ENCODE data around the gene TMIGD3.

Gene TMIGD3

GRCh38 chr1:111475701-111476100, 27.7 kb downstream of the TMIGD3 start:
- Mint-ChIP-seq H3K27ac (peak overlapping the region; percentile 90), H3K4me1 (ENCODE audit: low read depth) (peaks cover 50% of the 10 kb centered on the region), H3K36me3 (ENCODE audit: low read depth) (peaks cover 27% of the 10 kb centered on the region), H3K4me3 (peak overlapping the region; percentile 80), H3K9me3 (no peaks in the 10 kb centered on the region), H3K27me3 (ENCODE audit: low read depth) (peaks cover 13% of the 10 kb centered on the region)
- DNase-seq (ENCODE audit: low spot score): peak; percentile 74

DNA sequence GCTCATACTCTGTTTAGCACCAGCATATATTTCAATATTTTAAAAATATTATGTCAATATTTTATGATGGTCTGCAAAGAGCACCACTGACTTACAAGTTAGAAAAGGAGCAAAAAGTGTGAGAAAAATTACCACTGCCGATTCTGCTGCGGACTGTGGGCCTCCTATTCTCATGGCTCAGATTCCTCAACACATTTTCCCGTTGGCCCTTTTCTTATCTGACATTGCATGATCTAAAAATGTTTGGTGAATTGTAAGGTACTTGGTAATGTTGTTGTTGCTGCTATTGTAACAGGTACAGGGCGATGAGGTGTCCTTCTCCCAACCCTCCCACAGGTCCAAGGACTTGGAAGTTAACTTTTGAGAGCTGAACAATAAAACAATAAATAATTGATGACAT, 28.9 kb downstream of the TMIGD3 start:
- peaks cover 5% of the 10 kb centered on the region for H3K27me3 Mint-ChIP-seq (ENCODE audit: low read depth)
- peak overlapping the region; percentile 80 for H3K4me3 Mint-ChIP-seq
- peaks cover 48% of the 10 kb centered on the region for H3K4me1 Mint-ChIP-seq (ENCODE audit: low read depth)
- DNase-seq (ENCODE audit: low spot score): no peak
- peaks cover 27% of the 10 kb centered on the region for H3K36me3 Mint-ChIP-seq (ENCODE audit: low read depth)
- H3K27ac Mint-ChIP-seq: peak overlapping the region; percentile 78
- no peaks in the 10 kb centered on the region for H3K9me3 Mint-ChIP-seq

DNA sequence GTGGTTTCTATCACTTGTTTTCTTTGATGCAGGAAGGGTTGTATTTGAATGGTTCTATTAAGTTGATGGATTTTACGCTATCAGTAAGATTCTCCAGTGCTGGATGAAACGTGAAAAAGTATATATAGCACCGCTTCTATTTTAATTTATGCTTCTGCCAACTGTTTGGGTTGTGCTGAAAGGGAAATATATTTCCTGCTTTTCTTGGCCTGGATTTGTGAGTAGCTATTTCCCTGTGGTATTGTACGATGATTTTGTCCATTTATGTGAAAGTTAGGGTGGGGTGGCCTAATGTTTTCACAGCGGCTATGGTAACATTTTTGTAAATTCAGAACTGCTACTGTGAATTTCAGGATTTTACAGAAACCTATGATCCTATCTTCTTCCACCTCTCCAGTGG, 29.3 kb downstream of the TMIGD3 start:
- Mint-ChIP-seq H3K36me3 (ENCODE audit: low read depth) (peaks cover 27% of the 10 kb centered on the region), H3K27me3 (ENCODE audit: low read depth) (peaks cover 3% of the 10 kb centered on the region), H3K9me3 (no peaks in the 10 kb centered on the region), H3K27ac (peak overlapping the region; percentile 78), H3K4me3 (peak overlapping the region; percentile 80), H3K4me1 (ENCODE audit: low read depth) (peaks cover 48% of the 10 kb centered on the region)
- no peak for DNase-seq (ENCODE audit: low spot score)

DNA sequence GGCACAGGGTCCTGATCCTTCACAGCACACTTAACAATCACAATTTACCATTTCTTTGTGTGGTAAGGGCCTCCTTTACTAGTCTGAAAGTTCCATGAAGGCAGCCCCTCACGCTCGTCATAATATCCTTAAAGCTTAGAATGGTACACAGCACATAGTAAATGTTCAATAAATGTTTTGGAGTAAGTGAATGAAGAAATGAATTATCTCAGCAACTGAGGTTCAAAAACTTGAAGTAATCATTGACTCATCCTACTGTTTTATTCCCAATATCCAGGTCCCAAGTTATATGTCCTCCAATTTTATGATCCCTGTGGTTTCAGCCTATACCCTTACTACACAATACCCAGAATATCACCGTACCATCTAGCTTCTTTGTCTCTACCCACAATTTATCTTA, 31.9 kb downstream of the TMIGD3 start:
- peaks cover 30% of the 10 kb centered on the region for H3K4me1 Mint-ChIP-seq (ENCODE audit: low read depth)
- no peaks in the 10 kb centered on the region for H3K9me3 Mint-ChIP-seq
- H3K36me3 Mint-ChIP-seq (ENCODE audit: low read depth): peaks cover 22% of the 10 kb centered on the region
- H3K27ac Mint-ChIP-seq: no peak overlapping the region
- no peak for DNase-seq (ENCODE audit: low spot score)
- no peak overlapping the region for H3K4me3 Mint-ChIP-seq
- H3K27me3 Mint-ChIP-seq (ENCODE audit: low read depth): no peaks in the 10 kb centered on the region

DNA sequence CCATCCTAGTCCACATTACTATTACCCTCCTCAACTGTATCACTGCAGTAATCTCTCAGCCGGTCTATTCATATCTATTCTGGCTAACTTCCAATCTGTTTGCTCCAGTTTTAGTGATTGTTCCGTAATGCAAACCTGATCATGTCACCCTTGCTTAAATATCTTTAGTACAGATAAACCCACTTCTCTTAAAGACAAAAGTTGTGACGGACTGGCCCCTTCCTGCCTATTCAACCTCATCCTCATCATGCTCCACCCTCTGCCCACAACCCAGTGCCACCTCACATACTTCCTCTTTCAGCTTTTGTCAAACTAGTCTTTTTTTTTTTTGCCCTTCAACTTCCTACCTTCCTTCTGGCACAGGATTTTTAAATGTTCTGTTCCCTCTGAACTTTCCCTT, 32.4 kb downstream of the TMIGD3 start:
- H3K4me3 Mint-ChIP-seq: no peak overlapping the region
- H3K36me3 Mint-ChIP-seq (ENCODE audit: low read depth): peaks cover 22% of the 10 kb centered on the region
- peaks cover 28% of the 10 kb centered on the region for H3K4me1 Mint-ChIP-seq (ENCODE audit: low read depth)
- no peak overlapping the region for H3K27ac Mint-ChIP-seq
- DNase-seq (ENCODE audit: low spot score): peak; percentile 64
- H3K27me3 Mint-ChIP-seq (ENCODE audit: low read depth): no peaks in the 10 kb centered on the region
- no peaks in the 10 kb centered on the region for H3K9me3 Mint-ChIP-seq

DNA sequence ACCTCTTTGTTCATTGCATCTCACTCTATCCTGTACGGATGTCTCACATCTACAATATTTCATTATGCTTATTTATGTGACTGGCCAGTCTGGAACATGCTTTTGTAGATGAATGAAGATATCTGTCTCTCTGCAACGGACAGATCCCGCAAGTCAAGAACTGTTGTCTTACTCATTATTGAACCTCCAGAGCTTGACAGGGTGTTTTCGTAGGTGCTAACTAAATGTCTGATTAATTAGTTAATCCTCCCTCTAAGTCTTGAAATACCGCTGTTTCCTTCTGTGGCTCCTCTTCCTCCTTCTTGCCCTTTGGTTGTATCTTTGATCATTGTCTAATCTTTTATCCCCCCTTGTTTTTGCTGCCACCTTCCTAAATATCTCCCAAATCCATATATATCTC, 32.8 kb downstream of the TMIGD3 start:
- Mint-ChIP-seq H3K27ac (no peak overlapping the region), H3K27me3 (ENCODE audit: low read depth) (no peaks in the 10 kb centered on the region), H3K9me3 (no peaks in the 10 kb centered on the region)

DNA sequence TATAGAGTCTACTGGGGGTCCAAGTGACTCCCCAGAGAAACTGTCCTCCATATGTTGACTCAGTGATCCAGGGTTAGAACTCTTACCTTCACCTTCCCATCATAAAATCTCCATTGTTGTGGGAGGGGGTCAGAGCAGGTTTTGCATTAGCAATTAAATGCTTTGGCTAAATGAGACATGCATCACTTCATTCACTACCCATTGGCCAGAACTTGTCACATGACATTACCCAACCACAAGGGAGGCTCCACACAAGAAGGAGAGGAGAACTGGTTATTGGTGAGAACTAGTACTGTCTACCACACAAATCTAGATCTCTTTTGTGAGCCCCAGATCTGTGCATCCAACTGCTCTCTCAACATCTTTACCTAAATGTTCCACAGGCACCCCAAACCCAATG, 33.9 kb downstream of the TMIGD3 start:
- Mint-ChIP-seq H3K27ac (no peak overlapping the region), H3K4me3 (no peak overlapping the region), H3K9me3 (no peaks in the 10 kb centered on the region), H3K36me3 (ENCODE audit: low read depth) (peaks cover 21% of the 10 kb centered on the region), H3K4me1 (ENCODE audit: low read depth) (peaks cover 14% of the 10 kb centered on the region), H3K27me3 (ENCODE audit: low read depth) (no peaks in the 10 kb centered on the region)
- no peak for DNase-seq (ENCODE audit: low spot score)

More for the DNA sequence above, 32.8 kb downstream of the TMIGD3 start:
- H3K36me3 Mint-ChIP-seq (ENCODE audit: low read depth): peaks cover 19% of the 10 kb centered on the region
- H3K4me1 Mint-ChIP-seq (ENCODE audit: low read depth): peaks cover 24% of the 10 kb centered on the region
- no peak overlapping the region for H3K4me3 Mint-ChIP-seq
- no peak for DNase-seq (ENCODE audit: low spot score)

GRCh38 chr1:111468717-111469100, 34.7 kb downstream of the TMIGD3 start:
- Mint-ChIP-seq H3K36me3 (ENCODE audit: low read depth) (peaks cover 23% of the 10 kb centered on the region), H3K27ac (no peak overlapping the region), H3K9me3 (no peaks in the 10 kb centered on the region), H3K4me3 (no peak overlapping the region), H3K4me1 (ENCODE audit: low read depth) (peaks cover 13% of the 10 kb centered on the region), H3K27me3 (ENCODE audit: low read depth) (no peaks in the 10 kb centered on the region)
- DNase-seq (ENCODE audit: low spot score): no peak

GRCh38 chr1:111467865-111468716, 35.3 kb downstream of the TMIGD3 start:
- Mint-ChIP-seq H3K27me3 (ENCODE audit: low read depth) (no peaks in the 10 kb centered on the region), H3K4me3 (no peak overlapping the region), H3K4me1 (ENCODE audit: low read depth) (peaks cover 14% of the 10 kb centered on the region), H3K36me3 (ENCODE audit: low read depth) (peaks cover 26% of the 10 kb centered on the region), H3K27ac (no peak overlapping the region), H3K9me3 (no peaks in the 10 kb centered on the region)
- DNase-seq (ENCODE audit: low spot score): no peak

GRCh38 chr1:111466480-111466879, 37.0 kb downstream of the TMIGD3 start:
- H3K4me1 Mint-ChIP-seq (ENCODE audit: low read depth): peaks cover 7% of the 10 kb centered on the region
- peaks cover 33% of the 10 kb centered on the region for H3K36me3 Mint-ChIP-seq (ENCODE audit: low read depth)
- H3K4me3 Mint-ChIP-seq: no peak overlapping the region
- H3K27me3 Mint-ChIP-seq (ENCODE audit: low read depth): no peaks in the 10 kb centered on the region
- H3K9me3 Mint-ChIP-seq: no peaks in the 10 kb centered on the region
- no peak overlapping the region for H3K27ac Mint-ChIP-seq
- no peak for DNase-seq (ENCODE audit: low spot score)

DNA sequence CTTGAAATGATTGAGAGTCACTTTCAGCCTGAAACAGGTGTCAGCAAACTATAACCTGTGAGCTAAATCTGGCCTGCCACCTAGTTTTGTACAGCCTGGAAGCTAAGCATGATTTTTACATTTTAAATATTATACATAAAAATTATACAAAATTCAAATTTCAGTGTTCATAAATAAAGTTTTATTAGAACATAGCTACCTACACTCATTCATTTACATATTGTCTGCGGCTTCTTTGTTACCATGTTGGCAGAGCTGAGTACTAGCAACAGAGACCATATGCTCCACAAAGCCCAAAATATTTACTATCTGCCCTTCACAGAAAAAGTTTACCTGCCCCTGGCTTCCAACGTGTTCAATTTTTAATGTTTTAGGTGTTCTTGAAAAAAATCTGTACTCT, 37.7 kb downstream of the TMIGD3 start:
- Mint-ChIP-seq H3K27ac (no peak overlapping the region), H3K4me3 (no peak overlapping the region), H3K9me3 (no peaks in the 10 kb centered on the region), H3K36me3 (ENCODE audit: low read depth) (peaks cover 34% of the 10 kb centered on the region), H3K27me3 (ENCODE audit: low read depth) (no peaks in the 10 kb centered on the region), H3K4me1 (ENCODE audit: low read depth) (peaks cover 7% of the 10 kb centered on the region)
- DNase-seq (ENCODE audit: low spot score): no peak

- peaks cover 55% of the 10 kb centered on the region for H3K36me3 Mint-ChIP-seq (ENCODE audit: low read depth)
- no peak overlapping the region for H3K4me3 Mint-ChIP-seq
- peaks cover 11% of the 10 kb centered on the region for H3K4me1 Mint-ChIP-seq (ENCODE audit: low read depth)
- no peak overlapping the region for H3K27ac Mint-ChIP-seq
- no peaks in the 10 kb centered on the region for H3K27me3 Mint-ChIP-seq (ENCODE audit: low read depth)
- no peak for DNase-seq (ENCODE audit: low spot score)
- H3K9me3 Mint-ChIP-seq: no peaks in the 10 kb centered on the region
Measured at GRCh38 chr1:111463029-111463683, 40.3 kb downstream of the TMIGD3 start.

DNA sequence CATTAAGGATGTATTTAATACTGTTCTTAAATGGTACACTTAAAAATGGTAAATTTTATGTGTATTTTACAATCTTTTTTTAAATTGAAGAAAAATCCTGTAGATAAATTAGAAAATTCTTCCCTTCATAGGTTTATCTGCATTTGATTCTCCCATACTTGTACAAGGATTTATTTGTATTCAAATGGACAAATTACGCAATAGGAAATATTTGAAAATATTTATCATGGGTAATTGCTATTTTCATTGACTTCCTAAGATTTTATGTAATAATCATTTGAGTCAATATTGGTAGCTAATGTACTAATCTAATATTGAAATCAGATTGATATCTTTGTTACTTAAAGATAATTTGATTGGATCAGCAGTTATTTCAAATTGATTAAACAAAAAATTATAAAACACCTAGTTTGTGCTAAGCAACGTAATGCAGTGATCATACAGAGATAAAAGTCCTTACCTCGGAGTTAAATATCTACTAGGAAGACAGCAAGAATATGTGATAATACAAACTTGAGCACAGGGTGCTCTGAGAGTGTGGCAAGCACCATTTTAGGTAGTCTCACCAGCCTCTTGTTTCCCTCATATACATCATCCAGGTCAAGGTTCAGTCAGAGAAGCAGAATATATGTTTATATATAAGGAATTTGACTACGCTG, 40.9 kb downstream of the TMIGD3 start:
- no peak for DNase-seq (ENCODE audit: low spot score)
- Mint-ChIP-seq H3K36me3 (ENCODE audit: low read depth) (peaks cover 56% of the 10 kb centered on the region), H3K9me3 (no peaks in the 10 kb centered on the region), H3K27me3 (ENCODE audit: low read depth) (no peaks in the 10 kb centered on the region), H3K4me3 (no peak overlapping the region), H3K27ac (no peak overlapping the region), H3K4me1 (ENCODE audit: low read depth) (peaks cover 11% of the 10 kb centered on the region)

DNA sequence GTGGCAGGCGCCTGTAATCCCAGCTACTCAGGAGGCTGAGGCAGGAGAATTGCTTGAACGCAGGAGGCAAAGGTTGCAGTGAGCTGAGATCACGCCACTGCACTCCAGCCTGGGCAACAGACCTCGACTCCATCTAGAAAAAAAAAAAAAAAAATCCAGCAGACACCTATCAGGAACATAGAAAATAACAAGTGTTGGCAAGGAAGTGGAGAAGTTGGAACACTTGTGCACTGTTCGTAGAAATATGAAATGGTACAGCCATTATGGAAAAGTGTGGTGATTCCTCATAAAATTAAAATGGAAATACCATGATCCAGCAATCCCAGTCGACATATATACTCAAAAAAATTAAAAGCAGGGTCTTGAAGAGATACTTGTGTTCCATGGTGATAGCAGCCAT, 41.7 kb downstream of the TMIGD3 start:
- DNase-seq (ENCODE audit: low spot score): no peak
- no peak overlapping the region for H3K27ac Mint-ChIP-seq
- H3K36me3 Mint-ChIP-seq (ENCODE audit: low read depth): peaks cover 60% of the 10 kb centered on the region
- no peaks in the 10 kb centered on the region for H3K27me3 Mint-ChIP-seq (ENCODE audit: low read depth)
- H3K4me1 Mint-ChIP-seq (ENCODE audit: low read depth): peaks cover 12% of the 10 kb centered on the region
- H3K4me3 Mint-ChIP-seq: no peak overlapping the region
- no peaks in the 10 kb centered on the region for H3K9me3 Mint-ChIP-seq
